Panc1 (cell line): Measurements from ENCODE around the gene ELMO1. TPM values are rescaled to one million over a fixed set of nuclear protein-coding genes. Genes with fewer than 3 reads are reported as not detected.

ENCODE experiments used
- ATAC-seq: fragments of 200-7000 bp; cut with Tn5 transposase; 2 replicates; pipeline ENCODE4 v1.9.1; 2020; ENCODE audit warnings: mild to moderate bottlenecking, moderate library complexity
- BruUV-seq: library from RNA; stranded (reverse); fragments of 400-500 nt; replicated peaks from 2 replicates; lab custom pipeline; 2021; lab: Mats Ljungman, UMichigan
- CTCF ChIA-PET: fragments of 300-600 bp; sonication (Branson Sonifier 250); formaldehyde crosslinking; loops from one replicate; lab custom pipeline; 2022; ENCODE audit warnings: antibody characterized with exemption; lab: Charles Lee
- POLR2A ChIA-PET: fragments of 300-600 bp; sonication (Branson Sonifier 250); formaldehyde crosslinking; loops from one replicate; lab custom pipeline; 2022; ENCODE audit warnings: antibody characterized with exemption; lab: Charles Lee
- DNase-seq: peaks from one replicate; pipeline ENCODE4 v3.0.0-alpha.2; 2010; ENCODE audit warnings: low read depth, low spot score
- H3K27ac ChIP-seq: 2 replicates; pipeline ENCODE4 v1.5.1; 2011; ENCODE audit warnings: mild to moderate bottlenecking, low read length, inconsistent platforms
- H3K27me3 ChIP-seq: fragments of 200-500 bp; sonication (Bioruptor generic); 2 replicates; pipeline ENCODE4 v1.6.0; 2014; ENCODE audit warnings: low read length, inconsistent platforms; ENCODE audit not compliant: control insufficient read depth, insufficient read depth
- H3K36me3 ChIP-seq: fragments of 200-500 bp; sonication (Bioruptor generic); 2 replicates; pipeline ENCODE4 v1.5.1; 2014; ENCODE audit warnings: inconsistent platforms, mild to moderate bottlenecking, low read length, moderate library complexity; ENCODE audit not compliant: control insufficient read depth, insufficient read depth
- H3K4me1 ChIP-seq: 2 replicates; pipeline ENCODE4 v1.5.1; 2011; ENCODE audit warnings: inconsistent platforms, mild to moderate bottlenecking, low read length, moderate library complexity; ENCODE audit not compliant: control insufficient read depth, insufficient read depth
- H3K4me3 ChIP-seq, 2 experiments: 2 replicates each; pipeline ENCODE4 v1.5.1; 2011 to 2012; ENCODE audit warnings: low read depth in 2 of 2, low read length in 2 of 2, mild to moderate bottlenecking in 2 of 2, inconsistent platforms in 1 of 2, moderate library complexity in 1 of 2
- H3K9me3 ChIP-seq: fragments of 200-500 bp; sonication (Bioruptor generic); 2 replicates; pipeline ENCODE4 v1.5.1; 2014; ENCODE audit warnings: low read depth, mild to moderate bottlenecking, inconsistent platforms, low read length, moderate library complexity; ENCODE audit not compliant: control insufficient read depth, insufficient read depth
- CTCF ChIP-seq: fragments of 450-650 bp; IDR thresholded peaks from 2 replicates; pipeline ENCODE4 v1.5.1; 2017; ENCODE audit warnings: mild to moderate bottlenecking
- POLR2AphosphoS5 ChIP-seq: IDR thresholded peaks from 2 replicates; pipeline ENCODE4 v1.6.1; 2012; ENCODE audit warnings: mild to moderate bottlenecking, low read depth, low read length, moderate library complexity
- REST ChIP-seq, 2 experiments: IDR thresholded peaks; 2 replicates each; pipeline ENCODE4 v1.6.1; 2011 to 2012; ENCODE audit warnings: low read depth in 2 of 2, control low read depth in 1 of 2, low read length in 1 of 2, mild to moderate bottlenecking in 1 of 2, moderate library complexity in 1 of 2; ENCODE audit not compliant: insufficient read depth in 1 of 2
- SIN3A ChIP-seq: IDR thresholded peaks from 2 replicates; pipeline ENCODE4 v1.6.1; 2012; ENCODE audit warnings: low read depth, mild to moderate bottlenecking, low read length, moderate library complexity, borderline replicate concordance; ENCODE audit not compliant: insufficient read depth
- TCF7L2 ChIP-seq: IDR thresholded peaks from 2 replicates; pipeline ENCODE4 v1.6.1; 2011; ENCODE audit warnings: mild to moderate bottlenecking, low read depth, low read length, inconsistent platforms
- in situ Hi-C: cut with HindIII; loops from 2 replicates; pipeline ENCODE4 v1.10.0; 2016; ENCODE audit warnings: low sequenced_read_pairs, low pct_unique_long_range_greater_than_20kb
- intact Hi-C: fragments of 100-400 bp; cut with micrococcal nuclease; formaldehyde crosslinking; loops from one replicate; pipeline ENCODE4 v1.10.0; 2022; ENCODE audit not compliant: unreplicated experiment
- total RNA-seq: library from RNA; stranded (reverse); gene quantifications from one replicate; pipeline ENCODE4 v1.2.1, GENCODE V29; 2021; ENCODE audit not compliant: unreplicated experiment

Gene ELMO1
- total RNA-seq, 1 experiment from 2014 or later, result 0.80 TPM

GRCh38 chr7:37052705-37053104 is 396.0 kb downstream of the ELMO1 start:
- Histone ChIP-seq H3K4me3 (no peak overlapping the region), H3K9me3 (no peaks in the 10 kb centered on the region), H3K27me3 (no peaks in the 10 kb centered on the region), H3K4me1 (no peaks in the 10 kb centered on the region), H3K36me3 (no peaks in the 10 kb centered on the region), H3K27ac (no peak overlapping the region)
- BruUV-seq, result no TSS peak
- DNase-seq (no peak), ATAC-seq (no peak)
- ChIA-PET CTCF (no interaction called here), POLR2A (no interaction called here)
- in situ Hi-C loops (no loop called here), intact Hi-C loops (no loop called here)
- TF ChIP-seq SIN3A (no peak), REST (IDR thresholded peaks at IDR 0.05; ENCODE audit: insufficient read depth in 1 of 2, low read depth in 2 of 2, low read length in 1 of 2) (peak; percentile 90 to 91)

DNA sequence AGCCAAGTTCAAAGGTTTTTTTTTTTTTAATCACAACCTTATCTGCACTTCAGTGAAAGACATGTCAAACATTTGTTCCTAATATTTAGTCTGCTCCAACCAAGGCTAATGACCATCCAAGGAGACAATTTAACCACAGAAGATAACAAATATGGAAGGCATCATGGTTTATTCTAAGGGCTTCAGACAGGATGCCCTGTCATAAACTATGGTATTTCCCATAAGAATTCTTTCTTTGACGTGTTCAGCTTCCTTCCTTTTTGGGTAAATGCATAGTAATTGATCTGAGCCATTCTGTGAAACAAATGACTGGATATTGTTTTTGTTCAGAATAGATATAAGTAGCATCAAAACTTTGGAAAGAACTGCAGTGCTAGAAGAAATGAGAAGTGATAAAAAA is 397.9 kb downstream of the ELMO1 start:
- H3K9me3 ChIP-seq, result no peaks in the 10 kb centered on the region; the same call in 1 of the 2 replicates
- no peaks in the 10 kb centered on the region for H3K36me3 ChIP-seq
- intact Hi-C loops (no loop called here), in situ Hi-C loops (no loop called here)
- ATAC-seq (no peak), DNase-seq (no peak)
- no peaks in the 10 kb centered on the region for H3K27me3 ChIP-seq
- ChIA-PET CTCF (no interaction called here), POLR2A (no interaction called here)
- H3K27ac ChIP-seq, result no peak overlapping the region
- no TSS peak for BruUV-seq
- H3K4me3 ChIP-seq, result no peak overlapping the region
- no peaks in the 10 kb centered on the region for H3K4me1 ChIP-seq
- TF ChIP-seq REST (IDR thresholded peaks at IDR 0.05; ENCODE audit: insufficient read depth in 1 of 2, low read depth in 2 of 2, low read length in 1 of 2), result no peak
- TF ChIP-seq TCF7L2, result no peak
- no peak for TF ChIP-seq CTCF
- no peak for TF ChIP-seq POLR2AphosphoS5
- no peak for TF ChIP-seq SIN3A
